Measurements from ENCODE around the gene SERPINF2.
A peak's percentile ranks its signal among the peaks of the same experiment; 100 is the strongest.
"Not testable (repeated sequence)": the region's sequence is repeated elsewhere in the genome, so short reads cannot be mapped to it uniquely, and the experiment has no call there.

The SERPINF2 gene

DNA sequence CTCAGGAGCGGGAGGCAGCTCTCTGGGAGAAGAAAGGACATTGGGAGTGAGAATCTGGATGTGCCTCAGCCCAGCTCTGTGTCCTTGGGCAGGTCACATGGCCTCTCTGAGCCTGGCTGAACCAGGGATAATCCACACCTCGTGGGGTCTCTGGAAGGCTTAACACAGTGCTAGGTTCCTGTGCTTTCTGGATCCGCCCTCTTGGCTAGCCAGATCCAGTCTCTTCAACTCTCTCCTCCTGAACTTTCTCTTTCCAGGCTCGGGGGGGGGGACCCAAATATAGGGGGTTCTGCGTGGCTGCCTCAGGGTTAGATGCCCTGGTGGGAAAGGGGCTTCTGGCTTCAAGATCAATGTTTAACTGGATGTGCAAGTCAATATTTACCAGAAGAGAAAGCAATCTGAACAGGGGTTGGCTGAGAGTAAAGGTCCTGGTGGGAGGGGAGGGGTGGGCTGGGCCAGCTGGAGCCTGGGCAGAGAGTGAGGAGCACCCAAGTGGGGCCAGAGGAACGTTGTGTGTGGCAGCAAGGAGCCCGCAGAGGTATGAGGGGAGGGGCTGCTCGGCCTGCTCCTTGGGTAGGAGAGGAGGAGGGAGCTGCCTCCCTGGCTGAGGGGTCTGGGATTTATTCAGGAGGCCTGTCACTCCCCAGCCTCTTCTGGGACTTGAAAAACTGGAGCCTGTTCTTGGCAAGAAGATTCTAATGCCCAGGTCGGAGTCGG, at the start of gene SERPINF2:
TSS of gene SERPINF2 (plus strand) at position 501 of the 717 bp plus-strand sequence. CDS start 2,125 bp downstream, outside the sequence.
- no peak for DNase-seq (ENCODE audit: low read depth)

DNA sequence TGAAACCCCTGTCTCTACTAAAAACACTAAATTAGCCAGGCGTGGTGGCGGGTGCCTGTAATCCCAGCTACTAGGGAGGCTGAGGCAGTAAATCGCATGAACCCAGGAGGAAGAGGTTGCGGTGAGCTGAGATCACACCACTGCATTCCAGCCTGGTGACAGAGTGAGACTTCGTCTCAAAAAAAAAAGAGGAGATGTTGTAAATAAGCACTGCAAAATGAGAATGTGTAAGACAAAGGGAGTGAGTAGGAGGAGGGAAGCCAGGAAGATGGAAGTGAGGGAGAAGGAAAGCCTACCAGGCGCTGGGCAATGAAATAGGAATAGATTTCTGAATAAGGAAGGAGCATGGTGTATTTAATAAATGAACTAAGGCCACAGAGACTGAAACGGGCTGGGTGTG, 49.3 kb upstream of the SERPINF2 start:
- DNase-seq (ENCODE audit: low read depth) = no peak

- DNase-seq (ENCODE audit: low read depth) = no peak
Measured at GRCh38 chr17:1695365-1695764, 47.3 kb upstream of the SERPINF2 start.

- DNase-seq (ENCODE audit: low read depth) = no peak
Measured at GRCh38 chr17:1697681-1698080, 45.0 kb upstream of the SERPINF2 start.

DNA sequence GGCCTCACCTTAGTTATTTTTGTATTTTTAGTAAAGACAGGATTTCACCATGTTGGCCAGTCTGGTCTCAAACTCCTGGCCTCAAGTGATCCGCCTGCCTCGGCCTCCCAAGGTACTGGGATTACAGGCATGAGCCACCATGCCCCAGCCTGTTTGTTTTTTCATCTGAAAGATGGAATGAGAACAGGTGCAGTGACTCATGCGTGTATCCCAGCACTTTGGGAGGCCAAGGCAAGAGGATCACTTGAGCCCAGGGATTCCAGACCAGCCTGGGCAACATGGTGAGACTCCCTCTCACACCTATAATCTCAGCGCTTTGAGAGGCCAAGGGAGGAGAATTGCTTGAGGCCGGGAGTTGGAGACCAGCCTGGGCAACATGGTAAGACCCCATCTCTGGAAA, 42.8 kb upstream of the SERPINF2 start:
- not testable (repeated sequence) for DNase-seq (ENCODE audit: low read depth)

DNA sequence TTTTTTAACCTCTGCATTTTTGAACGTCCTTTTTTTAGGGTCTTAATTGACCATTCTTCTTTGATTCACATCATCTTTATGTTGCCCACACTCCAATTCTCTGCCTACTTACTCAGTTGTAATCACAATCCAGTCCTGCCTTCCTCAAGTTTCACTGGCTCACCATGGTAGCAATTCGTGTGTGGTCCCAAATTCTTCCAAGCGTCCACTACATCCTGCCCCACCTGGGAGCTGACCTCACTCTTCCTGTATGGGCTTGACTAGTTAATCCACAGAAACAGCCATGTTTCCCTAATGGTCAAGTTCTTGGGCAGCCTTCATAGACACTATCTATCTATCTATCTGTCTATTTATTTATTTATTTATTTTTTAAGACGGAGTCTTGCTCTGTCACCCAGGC, 39.6 kb upstream of the SERPINF2 start:
- no peak for DNase-seq (ENCODE audit: low read depth)

GRCh38 chr17:1705004-1705403, 37.7 kb upstream of the SERPINF2 start:
- no peak for DNase-seq (ENCODE audit: low read depth)

- DNase-seq (ENCODE audit: low read depth) = no peak
Measured at GRCh38 chr17:1707107-1707506, 35.6 kb upstream of the SERPINF2 start.

GRCh38 chr17:1708791-1709346, 33.8 kb upstream of the SERPINF2 start:
- DNase-seq (ENCODE audit: low read depth) = not testable (repeated sequence)

- DNase-seq (ENCODE audit: low read depth) = no peak
Measured at GRCh38 chr17:1709403-1709951, 33.2 kb upstream of the SERPINF2 start.

- DNase-seq (ENCODE audit: low read depth) = no peak
Measured at GRCh38 chr17:1709971-1710806, 32.5 kb upstream of the SERPINF2 start, which contains the start of gene TLCD2. TLCD2 (minus strand) TSS chr17:1710377; CDS start chr17:1710242, 135 bp downstream.

DNA sequence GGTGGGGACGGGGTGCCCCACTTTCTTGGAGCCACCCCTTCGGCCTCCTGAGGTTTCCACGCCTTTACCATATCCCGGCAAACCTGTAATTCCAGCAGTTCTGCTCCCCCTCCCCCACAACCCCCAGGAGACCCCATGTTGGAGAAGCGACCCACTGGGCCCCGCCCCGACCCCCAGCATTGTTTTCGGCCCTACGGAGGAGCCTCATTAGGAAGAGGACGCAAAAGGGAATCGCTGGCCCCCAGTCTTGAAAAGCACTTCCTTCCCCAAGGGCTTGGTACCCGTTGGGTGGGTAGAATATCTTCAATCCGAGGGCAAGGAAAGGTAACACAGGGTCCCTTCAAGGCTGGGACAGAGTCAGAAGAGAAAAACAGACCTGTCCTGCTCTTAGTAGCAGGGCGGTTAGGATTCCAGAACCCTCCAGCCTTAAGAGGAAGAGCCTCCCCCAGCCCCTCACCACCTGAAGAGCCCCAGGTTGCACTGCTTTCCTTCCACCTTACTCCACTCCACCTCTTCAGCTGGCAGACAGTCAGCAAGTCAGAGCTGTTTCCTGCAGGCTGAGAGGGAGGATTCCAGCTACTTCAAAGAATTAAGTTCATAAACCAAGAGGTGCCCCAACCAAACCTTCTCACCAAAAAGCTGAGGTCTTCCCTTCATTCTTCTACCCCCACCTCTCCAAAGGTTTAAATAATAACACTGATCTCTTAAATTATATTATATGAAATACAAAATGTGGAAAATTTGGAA, 31.7 kb upstream of the SERPINF2 start:
- no peak for DNase-seq (ENCODE audit: low read depth)

DNA sequence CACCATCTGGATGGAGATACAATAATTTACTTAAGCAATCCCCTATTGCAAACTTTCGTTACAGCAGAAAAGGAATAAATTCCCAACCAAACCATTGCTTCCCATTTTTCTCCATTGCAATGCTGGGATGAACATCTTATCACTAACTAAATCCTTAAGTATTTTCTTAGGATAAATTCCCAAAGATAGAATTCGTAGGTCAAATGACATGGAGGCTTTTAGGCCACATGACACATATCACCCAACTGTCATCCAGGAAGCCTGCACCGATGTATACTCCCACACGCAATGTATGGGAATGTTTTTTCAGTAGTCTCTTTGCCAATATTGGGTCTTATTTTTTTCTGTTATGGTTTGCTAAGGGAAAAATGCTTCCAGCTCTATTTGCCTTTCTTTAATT, 30.9 kb upstream of the SERPINF2 start:
- DNase-seq (ENCODE audit: low read depth) = no peak

DNA sequence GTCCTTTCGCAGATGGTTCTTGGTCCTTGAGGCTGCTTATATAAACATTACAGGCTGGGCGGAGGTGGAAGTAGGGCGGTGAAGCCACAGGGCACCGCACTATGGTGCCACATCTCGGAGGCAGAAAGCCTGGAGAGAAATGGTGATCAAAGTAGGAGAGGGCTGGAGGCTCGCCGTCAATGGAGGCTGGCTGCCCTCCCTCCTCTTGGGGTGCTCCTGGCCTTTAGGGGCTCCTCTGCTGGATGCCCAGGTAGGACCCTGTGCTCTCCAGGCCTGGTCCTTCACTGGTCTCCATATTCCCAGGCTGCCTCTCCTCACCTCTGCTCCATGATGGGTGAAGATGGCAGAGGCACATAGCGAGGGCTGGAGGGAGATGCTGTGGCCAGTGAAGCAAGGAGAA, 30.4 kb upstream of the SERPINF2 start:
- DNase-seq (ENCODE audit: low read depth) = no peak

GRCh38 chr17:1713160-1713877, 29.4 kb upstream of the SERPINF2 start:
- DNase-seq (ENCODE audit: low read depth) = no peak

GRCh38 chr17:1713878-1714426, 28.7 kb upstream of the SERPINF2 start:
- DNase-seq (ENCODE audit: low read depth) = no peak

DNA sequence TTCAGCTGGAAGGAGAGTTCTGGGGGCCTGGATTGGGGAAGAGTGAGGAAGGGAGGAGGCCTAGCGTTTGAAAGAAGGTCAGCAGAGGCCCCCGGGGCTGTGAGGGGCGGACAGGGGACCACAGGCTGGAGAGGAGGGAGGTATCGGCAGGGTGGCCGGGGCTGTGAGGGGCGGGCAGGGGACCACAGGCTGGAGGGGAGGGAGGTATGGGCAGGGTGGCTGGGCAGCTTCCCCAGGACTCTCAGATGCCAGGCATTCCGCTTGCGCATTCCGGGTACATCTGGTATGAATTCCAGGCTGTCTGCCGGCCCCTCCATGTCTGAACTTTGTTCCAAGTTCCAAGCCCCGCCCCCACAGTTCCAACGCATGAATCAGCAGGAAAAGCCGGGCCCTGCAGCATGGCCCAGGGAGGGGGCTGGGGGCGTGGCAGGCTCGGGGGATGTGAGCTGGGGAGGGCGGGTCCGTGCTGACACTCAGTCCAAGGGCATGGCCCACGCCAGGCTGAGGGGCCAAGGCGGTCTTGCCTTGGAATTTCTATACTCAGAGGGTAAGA, 28.2 kb upstream of the SERPINF2 start:
- peak; percentile 96 for DNase-seq (ENCODE audit: low read depth)

DNA sequence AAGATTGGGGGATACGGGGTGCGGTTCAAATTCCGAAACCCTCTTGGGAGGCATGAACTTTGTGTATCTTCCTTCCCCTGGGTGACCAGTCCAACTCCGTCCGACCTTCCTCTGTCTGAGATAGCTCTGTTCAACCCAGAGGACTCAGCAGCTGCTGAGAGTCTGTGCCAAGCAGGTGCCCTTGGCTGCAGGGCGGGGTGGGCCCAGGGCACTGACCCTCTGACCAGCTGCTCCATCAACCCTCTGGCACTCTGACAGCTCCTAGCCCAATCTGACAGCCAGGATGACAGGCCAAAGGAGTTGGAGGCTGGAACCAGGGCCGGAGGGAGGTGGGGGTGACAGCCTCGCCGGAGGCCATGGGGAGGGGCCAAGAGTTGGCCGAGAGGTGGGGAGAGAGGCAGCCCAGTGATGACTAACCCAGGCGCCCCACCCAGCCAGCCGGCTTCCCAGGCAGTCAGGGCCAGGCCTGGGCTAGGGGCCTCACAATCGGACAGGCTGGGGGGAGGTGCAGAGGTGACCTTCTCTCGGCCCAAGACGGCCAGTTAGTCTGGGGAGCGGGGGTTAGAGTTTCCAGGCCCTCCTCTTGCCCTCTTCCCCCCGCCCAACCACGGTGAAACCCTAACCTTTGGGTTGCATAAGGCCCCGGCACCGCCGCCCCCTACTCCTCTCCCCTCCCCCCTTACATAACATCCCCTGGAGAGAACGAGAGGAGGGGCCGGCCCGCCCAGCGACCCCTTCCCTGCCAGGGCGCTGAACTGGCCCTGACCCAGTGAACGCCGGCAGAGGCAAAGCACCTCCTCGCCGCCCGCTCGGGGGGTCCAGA, 27.5 kb upstream of the SERPINF2 start:
- DNase-seq (ENCODE audit: low read depth) = peak; percentile 87

DNA sequence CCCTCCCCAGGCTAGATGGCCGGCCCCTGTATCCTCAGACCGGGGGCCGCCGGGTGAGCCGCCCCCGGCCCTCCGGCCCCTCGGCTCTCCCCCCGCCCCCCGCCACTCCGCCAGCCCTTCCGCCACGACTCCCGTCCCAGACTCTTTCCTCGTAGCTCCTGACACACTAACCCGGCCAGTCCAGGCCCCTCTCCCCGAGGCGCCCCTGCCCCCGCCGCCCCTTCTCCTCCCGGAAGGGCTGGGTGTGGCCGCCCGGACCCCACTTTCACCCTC, 26.9 kb upstream of the SERPINF2 start:
- DNase-seq (ENCODE audit: low read depth) = no peak

All from stromal cell of bone marrow (primary cell).